NCI-H2029 treated with DMSO at 0.1 percent for 48 hours (cell line): ENCODE data around the gene ARID1B.

Source experiments
- DNase-seq: peaks from one replicate; lab custom pipeline; 2025; lab: John Stamatoyannopoulos, UW

The ARID1B gene

GRCh38 chr6:157159348-157159747, 382.2 kb downstream of the ARID1B start:
- DNase-seq = no peak

- no peak for DNase-seq
Measured at GRCh38 chr6:157161912-157162311, 384.7 kb downstream of the ARID1B start.

- no peak for DNase-seq
Measured at GRCh38 chr6:157162766-157163433, 385.7 kb downstream of the ARID1B start.

GRCh38 chr6:157163434-157164159, 386.4 kb downstream of the ARID1B start:
- no peak for DNase-seq

- DNase-seq = peak; percentile 20
Measured at GRCh38 chr6:157164972-157165371, 387.8 kb downstream of the ARID1B start.

GRCh38 chr6:157166784-157167183, 389.6 kb downstream of the ARID1B start:
- DNase-seq = no peak

GRCh38 chr6:157167837-157168236, 390.7 kb downstream of the ARID1B start:
- no peak for DNase-seq

GRCh38 chr6:157168471-157168870, 391.3 kb downstream of the ARID1B start:
- no peak for DNase-seq

- no peak for DNase-seq
Measured at GRCh38 chr6:157169226-157169625, 392.0 kb downstream of the ARID1B start.

- DNase-seq = no peak
Measured at GRCh38 chr6:157169656-157170055, 392.5 kb downstream of the ARID1B start.

- no peak for DNase-seq
Measured at GRCh38 chr6:157170535-157170934, 393.4 kb downstream of the ARID1B start.

GRCh38 chr6:157171801-157172200, 394.6 kb downstream of the ARID1B start:
- no peak for DNase-seq

- no peak for DNase-seq
Measured at GRCh38 chr6:157172231-157172701, 395.1 kb downstream of the ARID1B start.

- no peak for DNase-seq
Measured at GRCh38 chr6:157172830-157173536, 395.8 kb downstream of the ARID1B start.

GRCh38 chr6:157173776-157174175, 396.6 kb downstream of the ARID1B start:
- no peak for DNase-seq

GRCh38 chr6:157174731-157175130, 397.6 kb downstream of the ARID1B start:
- DNase-seq = no peak

GRCh38 chr6:157177731-157178336, 400.7 kb downstream of the ARID1B start:
- no peak for DNase-seq

- DNase-seq = no peak
Measured at GRCh38 chr6:157181649-157182048, 404.5 kb downstream of the ARID1B start.

- no peak for DNase-seq
Measured at GRCh38 chr6:157182503-157183264, 405.5 kb downstream of the ARID1B start.

GRCh38 chr6:157184202-157185015, 407.2 kb downstream of the ARID1B start:
- peak; percentile 63 for DNase-seq

- DNase-seq = no peak
Measured at GRCh38 chr6:157185171-157185570, 408.0 kb downstream of the ARID1B start.
